HepG2 (cell line): ENCODE data around the gene JTB. TPM values are rescaled to one million over a fixed set of nuclear protein-coding genes. Genes with fewer than 3 reads are reported as not detected.

Experiments
- CBFB ChIP-seq: sonication (generic); formaldehyde crosslinking; IDR thresholded peaks from 2 replicates; pipeline ENCODE4 v1.4.0; 2020; ENCODE audit warnings: missing genetic modification reagents
- CREB1 ChIP-seq, 2 experiments: fragments of 450-650 bp in 1 of 2; IDR thresholded peaks; 2 replicates each; pipeline ENCODE4 v1.6.1; 2016 to 2017; ENCODE audit warnings: control low read depth in 1 of 2, mild to moderate bottlenecking in 1 of 2, missing compliant biosample characterization in 1 of 2, missing genetic modification characterization in 1 of 2
- FOXA1 ChIP-seq, 2 experiments: fragments of 450-650 bp in 1 of 2; sonication (generic) in 1 of 2; formaldehyde crosslinking in 1 of 2; IDR thresholded peaks; 2 replicates each; pipeline versions ENCODE4 v1.4.0 to v1.6.1; 2016 to 2020; ENCODE audit warnings: missing genetic modification reagents in 1 of 2
- HNRNPLL ChIP-seq: fragments of 200-400 bp; formaldehyde crosslinking; IDR thresholded peaks from 2 replicates; pipeline ENCODE4 v1.6.1; 2017; ENCODE audit warnings: mild to moderate bottlenecking, low read depth, low read length; ENCODE audit not compliant: poor library complexity, severe bottlenecking
- ISX ChIP-seq: sonication (generic); formaldehyde crosslinking; conservative IDR thresholded peaks from 2 replicates; pipeline ENCODE4 v1.5.0; 2020; ENCODE audit warnings: missing genetic modification reagents
- KAT7 ChIP-seq: IDR thresholded peaks from 2 replicates; pipeline ENCODE4 v1.6.1; 2018; ENCODE audit warnings: borderline replicate concordance, missing compliant biosample characterization
- POLR2G ChIP-seq: fragments of 200-400 bp; formaldehyde crosslinking; IDR thresholded peaks from 2 replicates; pipeline ENCODE4 v1.6.1; 2018; ENCODE audit warnings: mild to moderate bottlenecking, low read depth, low read length, moderate library complexity
- SMAD1 ChIP-seq: sonication (generic); formaldehyde crosslinking; IDR thresholded peaks from 2 replicates; pipeline ENCODE4 v1.4.0; 2020; ENCODE audit warnings: missing genetic modification reagents, low read depth, mild to moderate bottlenecking, borderline replicate concordance
- SNAPC2 ChIP-seq: sonication (generic); formaldehyde crosslinking; IDR thresholded peaks from 2 replicates; pipeline ENCODE4 v1.8.1; 2022; ENCODE audit warnings: mild to moderate bottlenecking, missing genetic modification reagents
- SP1 ChIP-seq, 2 experiments: fragments of 450-650 bp in 1 of 2; sonication (generic) in 1 of 2; formaldehyde crosslinking in 1 of 2; IDR thresholded peaks; 2 replicates each; pipeline versions ENCODE4 v1.4.0 to v1.6.1; 2016 to 2020; ENCODE audit warnings: missing genetic modification reagents in 1 of 2
- ZBTB3 ChIP-seq: sonication (generic); formaldehyde crosslinking; IDR thresholded peaks from 2 replicates; pipeline ENCODE4 v1.4.0; 2020; ENCODE audit warnings: low read depth, mild to moderate bottlenecking, moderate library complexity, missing genetic modification reagents, borderline replicate concordance
- ZNF235 ChIP-seq: sonication (generic); formaldehyde crosslinking; IDR thresholded peaks from 2 replicates; pipeline ENCODE4 v1.8.1; 2023; ENCODE audit warnings: mild to moderate bottlenecking, missing genetic modification reagents, borderline replicate concordance
- ZNF251 ChIP-seq: sonication (generic); formaldehyde crosslinking; IDR thresholded peaks from 2 replicates; pipeline ENCODE4 v1.9.0; 2021; ENCODE audit warnings: mild to moderate bottlenecking, missing genetic modification reagents
- ZNF274 ChIP-seq: sonication (generic); formaldehyde crosslinking; IDR thresholded peaks from 2 replicates; pipeline ENCODE4 v1.5.1; 2020; ENCODE audit warnings: mild to moderate bottlenecking, missing genetic modification reagents
- ZNF333 ChIP-seq: sonication (generic); formaldehyde crosslinking; IDR thresholded peaks from 2 replicates; pipeline ENCODE4 v1.4.0; 2020; ENCODE audit warnings: mild to moderate bottlenecking, missing genetic modification reagents, borderline replicate concordance
- ZNF33A ChIP-seq: sonication (generic); formaldehyde crosslinking; IDR thresholded peaks from 2 replicates; pipeline ENCODE4 v1.5.1; 2020; ENCODE audit warnings: missing genetic modification reagents, mild to moderate bottlenecking, moderate library complexity, borderline replicate concordance
- ZNF619 ChIP-seq: sonication (generic); formaldehyde crosslinking; IDR thresholded peaks from 2 replicates; pipeline ENCODE4 v1.4.0; 2020; ENCODE audit warnings: mild to moderate bottlenecking, missing genetic modification reagents
- ZSCAN29 ChIP-seq: sonication (generic); formaldehyde crosslinking; conservative IDR thresholded peaks from 2 replicates; pipeline ENCODE4 v1.4.0; 2020; ENCODE audit warnings: mild to moderate bottlenecking, missing genetic modification reagents
- polyA plus RNA-seq, 8 experiments: library from polyadenylated mRNA; depleted of rRNA in 3 of 8; stranded (reverse) in 7 of 8; unstranded in 1 of 8; fragments of >200 nt; fragmentation: Illumina TruSeq in 4 of 8; extraction: Trizol in 4 of 8; gene quantifications; 2 replicates each; pipeline versions ENCODE4 v1.2.1 to v1.2.3, GENCODE V29; 2011 to 2016; ENCODE audit warnings: low read depth in 4 of 8, missing spikeins in 1 of 8, mixed read lengths in 1 of 8; ENCODE audit not compliant: insufficient read depth in 1 of 8
- total RNA-seq, 5 experiments: library from RNA; depleted of rRNA; stranded (reverse); fragments of >200 nt; fragmentation: Illumina TruSeq; extraction: Trizol; gene quantifications; 2 replicates each; pipeline ENCODE4 v1.2.3, GENCODE V29; 2016; ENCODE audit warnings: low read depth in 1 of 5
- TF ChIP-seq, protein P1 (sequence below): sonication (generic); formaldehyde crosslinking; IDR thresholded peaks from 2 replicates; pipeline ENCODE4 v1.5.0; 2020; ENCODE audit warnings: mild to moderate bottlenecking, missing genetic modification reagents
- TF ChIP-seq, protein P2 (sequence below): sonication (generic); formaldehyde crosslinking; IDR thresholded peaks from 2 replicates; pipeline ENCODE4 v1.8.0; 2022; ENCODE audit warnings: missing genetic modification reagents, mild to moderate bottlenecking, borderline replicate concordance
- TF ChIP-seq, protein P3 (sequence below): sonication (generic); formaldehyde crosslinking; IDR thresholded peaks from 2 replicates; pipeline ENCODE4 v1.4.0; 2020; ENCODE audit warnings: missing genetic modification reagents, borderline replicate concordance

Gene JTB
- total and polyA plus RNA-seq, 2 of the 13 experiments (the other 11 are each of a cell fraction or from before 2014, with no cell fraction given): 96.7 to 99.2 TPM

DNA sequence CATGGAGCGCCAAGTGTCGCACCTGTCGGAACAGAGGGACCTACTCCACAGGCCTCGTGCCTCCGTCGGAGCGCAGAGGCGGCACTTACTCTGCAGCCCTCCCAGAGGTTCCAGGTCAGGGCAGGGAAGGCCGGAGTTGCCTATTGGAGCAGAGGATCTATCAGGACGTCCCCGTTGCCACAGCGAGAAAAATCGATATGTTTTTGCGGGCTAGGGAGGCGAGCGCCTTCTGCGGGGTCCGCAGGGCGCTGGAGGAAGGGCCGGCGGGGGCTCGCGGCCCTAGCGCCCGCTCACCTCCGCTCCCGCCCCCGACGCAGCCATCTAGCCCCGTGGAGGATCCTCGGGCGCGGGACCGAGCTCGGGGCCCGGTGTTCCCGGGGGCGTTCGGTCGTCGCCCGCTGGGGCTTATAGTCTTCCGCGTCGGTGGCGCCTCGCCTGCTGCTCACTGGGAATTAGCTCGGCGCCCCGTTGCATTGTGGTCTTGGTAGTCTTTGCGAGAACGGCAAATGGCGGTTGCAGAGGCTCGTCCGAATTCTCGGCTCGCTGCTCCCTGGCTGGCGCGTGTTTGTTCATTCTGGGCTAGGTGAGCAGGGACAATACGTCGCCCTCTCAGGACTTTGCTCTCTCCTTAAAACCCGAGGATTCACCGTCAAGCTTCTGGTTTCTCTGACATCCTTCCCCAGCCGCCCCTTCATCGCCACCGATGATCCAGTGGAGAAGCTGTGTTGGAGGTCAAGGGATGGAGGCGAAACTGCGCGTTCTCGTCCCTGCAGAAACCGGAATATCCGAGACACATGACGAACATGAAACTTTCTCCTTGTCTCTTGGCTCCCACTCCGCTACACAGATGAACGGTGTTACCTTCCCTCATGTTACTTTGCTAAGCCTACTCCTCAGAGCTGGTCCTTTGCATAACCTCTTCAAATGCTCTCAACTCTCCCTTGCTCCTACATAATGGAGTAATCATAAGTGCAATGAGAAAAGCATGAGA is at the start of gene JTB (continued):
- TF ChIP-seq SMAD1 (CRISPR knock-in tag) (peak; percentile 81; the same call in 1 of the 2 replicates), SNAPC2 (CRISPR knock-in tag) (peak; percentile 82; the same call in 1 of the 2 replicates), SP1 (IDR thresholded peaks at IDR 0.05) (no peak), SP1 (CRISPR knock-in tag; IDR thresholded peaks at IDR 0.05) (0 out of 2 replicates have a peak, but pooled peaks have one; percentile 15), POLR2G (peak; percentile 94), ZNF274 (CRISPR knock-in tag) (peak; percentile 56; the same call in 1 of the 2 replicates), ZBTB3 (CRISPR knock-in tag) (0 out of 2 replicates have a peak, but pooled peaks have one; percentile 41), HNRNPLL (peak; percentile 76), KAT7 (CRISPR knock-in tag) (peak; percentile 77; the same call in 1 of the 2 replicates), CBFB (CRISPR knock-in tag) (peak; percentile 64), ZNF33A (0 out of 2 replicates have a peak, but pooled peaks have one; percentile 72), ZNF251 (CRISPR knock-in tag) (no peak), ZNF235 (peak; percentile 94; the same call in 1 of the 2 replicates), ZSCAN29 (peak; percentile 43; the same call in 1 of the 2 replicates), CREB1 (IDR thresholded peaks at IDR 0.05) (peak; percentile 22; the same call in 1 of the 2 replicates), CREB1 (CRISPR knock-in tag; IDR thresholded peaks at IDR 0.05) (no peak), ISX (0 out of 2 replicates have a peak, but pooled peaks have one; percentile 58), ZNF619 (CRISPR knock-in tag) (peak; percentile 77; the same call in 1 of the 2 replicates), ZNF333 (peak; percentile 90; the same call in 1 of the 2 replicates), FOXA1 (IDR thresholded peaks at IDR 0.05) (no peak), FOXA1 (CRISPR knock-in tag; IDR thresholded peaks at IDR 0.05) (no peak; the same call in 1 of the 2 replicates)
- TF ChIP-seq, protein P1, sequence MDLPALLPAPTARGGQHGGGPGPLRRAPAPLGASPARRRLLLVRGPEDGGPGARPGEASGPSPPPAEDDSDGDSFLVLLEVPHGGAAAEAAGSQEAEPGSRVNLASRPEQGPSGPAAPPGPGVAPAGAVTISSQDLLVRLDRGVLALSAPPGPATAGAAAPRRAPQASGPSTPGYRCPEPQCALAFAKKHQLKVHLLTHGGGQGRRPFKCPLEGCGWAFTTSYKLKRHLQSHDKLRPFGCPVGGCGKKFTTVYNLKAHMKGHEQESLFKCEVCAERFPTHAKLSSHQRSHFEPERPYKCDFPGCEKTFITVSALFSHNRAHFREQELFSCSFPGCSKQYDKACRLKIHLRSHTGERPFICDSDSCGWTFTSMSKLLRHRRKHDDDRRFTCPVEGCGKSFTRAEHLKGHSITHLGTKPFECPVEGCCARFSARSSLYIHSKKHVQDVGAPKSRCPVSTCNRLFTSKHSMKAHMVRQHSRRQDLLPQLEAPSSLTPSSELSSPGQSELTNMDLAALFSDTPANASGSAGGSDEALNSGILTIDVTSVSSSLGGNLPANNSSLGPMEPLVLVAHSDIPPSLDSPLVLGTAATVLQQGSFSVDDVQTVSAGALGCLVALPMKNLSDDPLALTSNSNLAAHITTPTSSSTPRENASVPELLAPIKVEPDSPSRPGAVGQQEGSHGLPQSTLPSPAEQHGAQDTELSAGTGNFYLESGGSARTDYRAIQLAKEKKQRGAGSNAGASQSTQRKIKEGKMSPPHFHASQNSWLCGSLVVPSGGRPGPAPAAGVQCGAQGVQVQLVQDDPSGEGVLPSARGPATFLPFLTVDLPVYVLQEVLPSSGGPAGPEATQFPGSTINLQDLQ: peak; percentile 92
- TF ChIP-seq, protein P2, sequence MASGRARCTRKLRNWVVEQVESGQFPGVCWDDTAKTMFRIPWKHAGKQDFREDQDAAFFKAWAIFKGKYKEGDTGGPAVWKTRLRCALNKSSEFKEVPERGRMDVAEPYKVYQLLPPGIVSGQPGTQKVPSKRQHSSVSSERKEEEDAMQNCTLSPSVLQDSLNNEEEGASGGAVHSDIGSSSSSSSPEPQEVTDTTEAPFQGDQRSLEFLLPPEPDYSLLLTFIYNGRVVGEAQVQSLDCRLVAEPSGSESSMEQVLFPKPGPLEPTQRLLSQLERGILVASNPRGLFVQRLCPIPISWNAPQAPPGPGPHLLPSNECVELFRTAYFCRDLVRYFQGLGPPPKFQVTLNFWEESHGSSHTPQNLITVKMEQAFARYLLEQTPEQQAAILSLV (CRISPR knock-in tag): peak; percentile 59; the same call in 1 of the 2 replicates
- TF ChIP-seq, protein P3, sequence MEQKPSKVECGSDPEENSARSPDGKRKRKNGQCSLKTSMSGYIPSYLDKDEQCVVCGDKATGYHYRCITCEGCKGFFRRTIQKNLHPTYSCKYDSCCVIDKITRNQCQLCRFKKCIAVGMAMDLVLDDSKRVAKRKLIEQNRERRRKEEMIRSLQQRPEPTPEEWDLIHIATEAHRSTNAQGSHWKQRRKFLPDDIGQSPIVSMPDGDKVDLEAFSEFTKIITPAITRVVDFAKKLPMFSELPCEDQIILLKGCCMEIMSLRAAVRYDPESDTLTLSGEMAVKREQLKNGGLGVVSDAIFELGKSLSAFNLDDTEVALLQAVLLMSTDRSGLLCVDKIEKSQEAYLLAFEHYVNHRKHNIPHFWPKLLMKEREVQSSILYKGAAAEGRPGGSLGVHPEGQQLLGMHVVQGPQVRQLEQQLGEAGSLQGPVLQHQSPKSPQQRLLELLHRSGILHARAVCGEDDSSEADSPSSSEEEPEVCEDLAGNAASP (CRISPR knock-in tag): peak; percentile 19
